GM08714 (cell line): Measurements from ENCODE around the gene CEACAM7.

Source experiments
- H3K4me3 ChIP-seq: fragments of 200-500 bp; sonication (Bioruptor generic); 2 replicates; pipeline ENCODE4 v1.5.1; 2014; ENCODE audit warnings: mild to moderate bottlenecking, low read length, inconsistent platforms
- ZNF274 ChIP-seq: IDR thresholded peaks from 2 replicates; pipeline ENCODE4 v1.6.1; 2012; ENCODE audit warnings: mild to moderate bottlenecking, low read depth, low read length

CEACAM7 gene

GRCh38 chr19:41652250-41652649 is 35.8 kb downstream of the CEACAM7 start:
- TF ChIP-seq ZNF274: no peak
- no peak overlapping the region for H3K4me3 ChIP-seq

DNA sequence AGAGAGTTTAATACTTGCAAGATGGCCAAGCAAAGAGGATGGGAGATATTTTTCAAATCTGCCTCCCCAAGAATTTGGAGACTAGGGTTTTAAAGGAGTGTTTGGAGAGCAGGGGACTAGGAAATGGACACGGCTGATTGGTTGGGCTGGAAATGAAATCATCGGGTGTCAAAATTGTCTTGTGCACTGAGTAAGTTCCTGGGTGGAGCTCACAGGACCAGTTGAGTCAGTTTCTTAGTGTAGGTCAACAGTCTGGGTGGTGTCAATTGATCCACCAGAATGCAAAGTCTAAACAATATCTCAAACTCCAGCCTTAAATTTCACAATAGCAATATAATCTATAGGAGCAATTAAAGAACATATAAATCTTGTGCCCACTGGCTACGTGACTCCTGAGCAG is 38.2 kb downstream of the CEACAM7 start:
- no peak for TF ChIP-seq ZNF274
- no peak overlapping the region for H3K4me3 ChIP-seq

DNA sequence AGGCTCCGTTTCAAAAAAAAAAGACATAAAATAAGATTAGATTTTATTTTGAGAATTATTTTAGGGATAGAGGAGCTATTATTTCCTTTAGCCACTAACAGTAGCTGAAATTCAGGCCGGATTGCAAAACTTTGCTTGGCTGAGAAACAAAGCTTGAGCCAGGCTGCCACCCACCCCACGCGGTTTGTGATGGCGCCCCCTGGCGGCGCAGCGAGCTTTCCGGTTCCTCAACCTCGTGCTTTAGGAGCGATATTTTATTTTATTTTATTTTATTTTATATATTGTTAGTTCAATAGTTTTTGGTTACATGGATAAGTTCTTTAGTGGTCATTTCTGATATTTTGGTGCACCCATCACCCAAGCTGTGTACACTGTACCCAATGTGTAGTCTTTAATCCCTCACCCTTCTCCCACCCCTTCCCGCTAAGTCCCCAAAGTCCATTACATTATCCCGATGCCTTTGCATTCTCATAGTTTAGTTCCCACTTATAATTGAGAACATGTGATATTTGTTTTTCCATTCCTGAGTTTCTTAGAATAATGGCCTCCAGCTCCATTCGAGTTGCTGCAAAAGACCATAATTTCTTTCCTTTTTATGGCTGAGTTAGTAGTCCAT is 41.4 kb downstream of the CEACAM7 start:
- no peak overlapping the region for H3K4me3 ChIP-seq
- no peak for TF ChIP-seq ZNF274

DNA sequence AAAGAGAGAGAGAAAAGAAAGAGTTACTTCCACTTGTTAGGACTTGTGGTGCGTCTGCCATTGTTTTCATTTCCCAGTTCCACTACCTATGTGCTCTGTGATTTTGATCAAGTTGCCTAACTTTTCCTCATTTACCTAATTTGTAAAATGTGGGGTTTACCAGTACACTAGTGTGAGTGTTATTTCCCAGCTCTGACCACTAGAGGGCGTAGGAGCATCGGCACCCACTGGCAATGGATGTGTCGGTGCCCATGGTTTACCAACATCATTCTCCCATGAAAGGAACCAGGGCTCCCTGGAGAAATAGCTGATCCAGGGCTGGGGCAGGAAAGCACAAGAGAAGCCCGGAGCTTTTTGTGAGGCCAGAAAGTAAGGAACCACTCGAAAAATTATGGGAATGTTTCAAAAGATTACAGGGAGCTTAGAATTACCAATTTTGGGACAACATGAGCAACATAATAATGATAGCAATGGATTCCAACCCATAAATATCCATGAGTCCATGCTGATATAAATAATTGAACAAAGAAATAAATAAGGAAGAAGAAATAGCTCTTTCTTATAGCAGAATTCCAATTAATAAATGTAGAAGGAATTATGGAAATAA is 46.1 kb downstream of the CEACAM7 start:
- H3K4me3 ChIP-seq: no peak overlapping the region
- no peak for TF ChIP-seq ZNF274

DNA sequence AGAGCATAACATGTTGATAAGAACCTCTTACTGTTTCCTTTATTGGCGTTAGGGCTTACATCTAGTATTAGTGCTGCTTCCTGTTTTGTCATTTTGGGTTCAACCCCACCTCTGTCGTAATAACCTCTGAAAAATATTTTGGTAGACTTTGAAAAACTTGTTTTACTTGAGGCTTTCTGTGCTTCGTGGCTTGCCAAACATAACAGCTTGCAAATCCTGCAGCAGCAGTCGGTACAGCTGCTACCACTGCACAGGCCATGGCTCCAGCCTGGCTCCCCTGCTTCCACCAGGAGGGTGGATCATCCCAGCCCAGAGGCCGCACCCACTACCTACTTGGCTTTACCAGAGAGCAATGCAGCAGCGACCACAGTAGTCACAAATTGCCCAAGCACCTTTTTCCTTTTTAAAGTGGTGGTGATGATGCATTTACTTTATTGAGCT is 49.4 kb downstream of the CEACAM7 start:
- no peak overlapping the region for H3K4me3 ChIP-seq
- TF ChIP-seq ZNF274: no peak

DNA sequence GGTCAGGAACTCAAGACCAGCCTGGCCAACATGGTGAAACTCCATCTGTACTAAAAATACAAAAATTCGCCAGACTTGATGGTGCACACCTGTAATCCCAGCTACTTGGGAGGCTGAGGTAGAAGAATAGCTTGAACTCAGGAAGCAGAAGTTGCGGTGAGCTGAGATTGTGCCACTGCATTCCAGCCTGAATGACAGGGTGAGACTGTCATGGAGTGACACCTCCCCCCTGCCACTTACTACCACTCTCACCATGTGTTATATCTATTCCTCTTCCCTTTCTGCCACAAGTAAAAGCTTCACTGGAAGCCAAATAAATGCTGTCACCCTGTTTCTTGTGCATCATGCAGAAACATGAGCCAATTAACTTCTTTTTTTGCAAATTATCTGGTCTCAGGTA is 50.6 kb downstream of the CEACAM7 start:
- no peak for TF ChIP-seq ZNF274
- H3K4me3 ChIP-seq: no peak overlapping the region

DNA sequence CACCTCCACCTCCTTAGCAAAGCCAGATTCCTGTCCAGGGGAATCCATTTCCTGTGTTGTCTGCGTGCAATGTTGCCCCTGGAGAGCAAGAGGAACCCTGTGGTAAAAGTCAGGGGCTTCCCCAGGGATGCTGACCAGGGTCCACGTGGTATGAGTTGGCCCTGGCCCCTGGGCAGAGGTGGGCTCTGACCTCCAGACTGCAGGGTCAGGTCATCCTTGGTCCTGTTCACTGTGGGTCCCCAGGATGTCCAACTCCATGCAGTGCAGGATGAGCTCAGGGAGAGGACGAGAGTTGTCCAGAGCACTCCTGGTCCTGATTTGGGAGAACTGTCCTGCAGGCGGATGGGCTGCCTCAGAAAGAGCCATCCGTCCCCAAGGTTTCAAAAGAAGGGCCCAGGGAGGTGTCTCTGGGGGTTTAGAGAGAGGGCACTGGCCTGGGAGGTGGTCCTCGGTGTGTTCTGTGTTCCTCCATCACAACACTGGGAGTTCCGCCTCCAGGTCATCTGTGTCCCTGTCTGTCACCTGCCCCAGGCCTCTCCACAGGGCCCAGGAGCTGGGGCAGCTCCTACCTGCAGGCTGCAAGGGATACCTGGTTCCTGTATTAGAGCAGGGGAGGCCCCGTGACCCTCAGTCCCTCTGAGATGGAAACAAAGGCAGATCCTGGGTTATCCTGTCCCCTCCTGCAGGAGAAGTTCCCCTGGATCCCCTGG is 59.9 kb downstream of the CEACAM7 start:
- H3K4me3 ChIP-seq: no peak overlapping the region
- TF ChIP-seq ZNF274: no peak

- no peak for TF ChIP-seq ZNF274
- H3K4me3 ChIP-seq: no peak within 1 kb of the TSS
Measured at GRCh38 chr19:41626877-41627276, 61.2 kb downstream of the CEACAM7 start, which contains the start of gene CEACAM4. CEACAM4 (minus strand) TSS chr19:41627074; CDS start chr19:41626963, 111 bp downstream.

GRCh38 chr19:41626278-41626677 is 61.8 kb downstream of the CEACAM7 start:
- H3K4me3 ChIP-seq: no peak overlapping the region
- no peak for TF ChIP-seq ZNF274

GRCh38 chr19:41624937-41625336 is 63.1 kb downstream of the CEACAM7 start:
- H3K4me3 ChIP-seq: no peak overlapping the region
- TF ChIP-seq ZNF274: no peak

DNA sequence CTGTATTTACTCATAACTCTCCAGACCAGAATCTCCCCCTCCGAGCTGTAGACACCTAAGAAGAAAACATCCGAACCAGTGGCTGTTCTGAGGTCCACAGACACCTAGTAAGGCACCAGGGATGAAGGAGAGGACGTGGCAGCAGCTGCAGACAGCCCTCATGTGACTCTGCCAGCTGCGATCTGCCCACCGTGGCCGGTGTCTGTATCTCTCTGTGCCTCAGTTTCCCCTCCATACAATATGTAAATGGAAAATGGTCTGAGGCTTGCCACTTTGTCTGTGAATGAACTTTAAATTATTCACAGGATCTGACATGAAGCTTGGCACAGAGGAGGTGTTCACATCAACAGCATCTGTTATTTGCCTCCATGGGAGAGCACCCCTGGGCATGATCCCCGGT is 63.6 kb downstream of the CEACAM7 start:
- no peak overlapping the region for H3K4me3 ChIP-seq
- no peak for TF ChIP-seq ZNF274

DNA sequence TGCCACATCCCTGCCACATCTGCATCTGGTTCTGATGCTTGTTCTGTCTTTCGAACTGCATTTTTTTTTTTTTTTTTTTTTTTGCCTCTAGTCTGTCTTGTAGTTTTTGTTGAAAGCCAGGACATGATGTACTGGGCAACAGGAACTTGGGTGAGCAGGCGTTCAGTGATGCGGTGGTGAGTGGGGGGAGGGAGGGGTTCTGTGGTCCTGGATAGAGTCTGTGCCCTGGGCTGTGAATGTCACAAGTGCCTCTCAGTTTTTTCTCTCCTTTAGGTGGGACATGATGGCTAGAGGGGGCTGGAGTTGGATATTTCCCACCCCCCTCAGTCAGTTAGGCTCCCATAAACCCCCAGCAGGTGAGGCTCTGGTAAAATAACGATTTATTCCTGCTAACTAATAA is 64.7 kb downstream of the CEACAM7 start:
- no peak overlapping the region for H3K4me3 ChIP-seq
- no peak for TF ChIP-seq ZNF274
